Thoracic aorta (tissue), 2 donors: ENCODE measurements around the gene PPP2R5C. TPM values are rescaled to one million over a fixed set of nuclear protein-coding genes. Genes with fewer than 3 reads are reported as not detected.

Experiments used
- ATAC-seq: fragments of 150-250 bp; one replicate; pipeline ENCODE4 v1.8.0; 2017; ENCODE audit warnings: low read depth; ENCODE audit not compliant: insufficient number of reproducible peaks, low FRiP score
- DNase-seq: peaks from one replicate; pipeline ENCODE4 v3.0.0-alpha.2; 2020; ENCODE audit warnings: low spot score
- H3K27ac ChIP-seq, 2 donors: fragments of 200-600 bp; sonication (generic); 1 replicate in 1 of 2; 2 replicates in 1 of 2; pipeline ENCODE4 v1.5.1; 2016; ENCODE audit warnings: mild to moderate bottlenecking in 2 of 2, moderate library complexity in 2 of 2
- H3K27me3 ChIP-seq: fragments of 200-600 bp; sonication (generic); replicated peaks from 2 replicates; pipeline ENCODE4 v1.6.0; 2016; ENCODE audit warnings: mild to moderate bottlenecking; ENCODE audit not compliant: insufficient read depth
- H3K36me3 ChIP-seq: fragments of 200-600 bp; sonication (generic); one replicate; pipeline ENCODE4 v1.5.1; 2016
- H3K4me1 ChIP-seq, 2 donors: fragments of 200-600 bp; sonication (generic); 1 replicate in 1 of 2; 2 replicates in 1 of 2; pipeline versions ENCODE4 v1.5.1 to v1.6.0; 2016; ENCODE audit warnings: low read depth in 2 of 2, mild to moderate bottlenecking in 1 of 2; ENCODE audit not compliant: control insufficient read depth in 1 of 2
- H3K4me3 ChIP-seq: fragments of 200-600 bp; sonication (generic); 2 replicates; pipeline ENCODE4 v1.5.1; 2016; ENCODE audit warnings: mild to moderate bottlenecking
- H3K9me3 ChIP-seq: fragments of 200-600 bp; sonication (generic); 2 replicates; pipeline ENCODE4 v1.5.1; 2016
- total RNA-seq, 2 donors: library from RNA; depleted of rRNA; stranded (reverse); fragments of >200 nt; gene quantifications; one replicate each; pipeline versions ENCODE4 v1.1.0 to v1.2.3, GENCODE V29; 2016
- TF ChIP-seq, protein P1 (sequence below): fragments of 200-600 bp; sonication (generic); IDR thresholded peaks from one replicate; pipeline ENCODE4 v1.5.1; 2019; ENCODE audit warnings: antibody characterized with exemption

Gene PPP2R5C
- total RNA-seq, 2 donors from 2014 or later: 97.2 to 341 TPM

DNA sequence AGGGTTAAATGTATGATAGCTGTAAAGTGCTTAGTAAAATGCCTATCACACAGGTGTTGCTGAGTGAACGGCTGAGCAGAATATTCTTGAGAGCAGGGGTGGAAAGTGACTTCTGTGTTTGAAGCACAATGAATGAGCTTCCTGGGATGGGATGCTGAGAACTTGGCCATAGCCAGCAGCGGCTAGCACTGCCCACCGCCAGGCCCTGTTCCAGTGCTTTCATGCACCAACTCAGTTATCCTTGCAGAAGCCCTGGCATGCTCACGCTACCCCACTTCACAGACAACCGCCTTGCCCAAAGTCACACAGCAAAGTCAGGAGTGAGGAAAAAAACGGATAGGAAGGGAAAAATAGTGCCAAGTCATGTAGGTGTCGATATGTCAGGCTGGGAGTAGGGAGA lies 213.7 kb downstream of the PPP2R5C start:
- no peaks in the 10 kb centered on the region for H3K9me3 ChIP-seq
- H3K36me3 ChIP-seq: peaks cover 14% of the 10 kb centered on the region
- H3K4me1 ChIP-seq: peaks cover 30 to 35% of the 10 kb centered on the region in 2 donors
- DNase-seq (no peak), ATAC-seq (no peak)
- TF ChIP-seq, protein P1, sequence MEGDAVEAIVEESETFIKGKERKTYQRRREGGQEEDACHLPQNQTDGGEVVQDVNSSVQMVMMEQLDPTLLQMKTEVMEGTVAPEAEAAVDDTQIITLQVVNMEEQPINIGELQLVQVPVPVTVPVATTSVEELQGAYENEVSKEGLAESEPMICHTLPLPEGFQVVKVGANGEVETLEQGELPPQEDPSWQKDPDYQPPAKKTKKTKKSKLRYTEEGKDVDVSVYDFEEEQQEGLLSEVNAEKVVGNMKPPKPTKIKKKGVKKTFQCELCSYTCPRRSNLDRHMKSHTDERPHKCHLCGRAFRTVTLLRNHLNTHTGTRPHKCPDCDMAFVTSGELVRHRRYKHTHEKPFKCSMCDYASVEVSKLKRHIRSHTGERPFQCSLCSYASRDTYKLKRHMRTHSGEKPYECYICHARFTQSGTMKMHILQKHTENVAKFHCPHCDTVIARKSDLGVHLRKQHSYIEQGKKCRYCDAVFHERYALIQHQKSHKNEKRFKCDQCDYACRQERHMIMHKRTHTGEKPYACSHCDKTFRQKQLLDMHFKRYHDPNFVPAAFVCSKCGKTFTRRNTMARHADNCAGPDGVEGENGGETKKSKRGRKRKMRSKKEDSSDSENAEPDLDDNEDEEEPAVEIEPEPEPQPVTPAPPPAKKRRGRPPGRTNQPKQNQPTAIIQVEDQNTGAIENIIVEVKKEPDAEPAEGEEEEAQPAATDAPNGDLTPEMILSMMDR: no peak
- H3K27me3 ChIP-seq: no peaks in the 10 kb centered on the region
- no peak overlapping the region for H3K27ac ChIP-seq
- H3K4me3 ChIP-seq: no peak overlapping the region

Other genes with a start within 250 kb of the PPP2R5C start
- under 1 TPM; 0.41 to 0.78 TPM for gene DIO3, start 200.2 kb upstream of the PPP2R5C start, total RNA-seq
- gene DYNC1H1, start 202.9 kb downstream of the PPP2R5C start, total RNA-seq: 100 to 1,000 TPM; 517 to 555 TPM